WTC11 (cell line): ENCODE data around the gene JUND. TPM values are rescaled to one million over a fixed set of nuclear protein-coding genes. Genes with fewer than 3 reads are reported as not detected.

ENCODE experiments used
- ATAC-seq: fragments of 200-7000 bp; cut with Tn5 transposase; 2 replicates; pipeline ENCODE4 v1.10.0; 2021; ENCODE audit warnings: mild to moderate bottlenecking, moderate library complexity
- CTCF ChIA-PET: fragments of 300-600 bp; sonication (Branson Sonifier 250); formaldehyde crosslinking; loops from one replicate; lab custom pipeline; 2021; ENCODE audit warnings: antibody characterized with exemption; lab: Charles Lee
- POLR2A ChIA-PET: fragments of 350-600 bp; sonication (Branson Sonifier 250); formaldehyde crosslinking; loops from one replicate; lab custom pipeline; 2021; ENCODE audit warnings: antibody characterized with exemption; lab: Charles Lee
- DNase-seq: peaks from one replicate; pipeline ENCODE4 v3.0.0; 2021; ENCODE audit warnings: low spot score
- H3K27ac Mint-ChIP-seq: 2 replicates; pipeline ENCODE4 v1.8.0; 2021; ENCODE audit warnings: mixed read lengths
- H3K27me3 Mint-ChIP-seq: 2 replicates; pipeline ENCODE4 v1.8.0; 2021; ENCODE audit warnings: low read depth, mild to moderate bottlenecking, moderate library complexity, mixed read lengths
- H3K36me3 Mint-ChIP-seq: 2 replicates; pipeline ENCODE4 v1.8.0; 2021; ENCODE audit warnings: mixed read lengths
- H3K4me1 Mint-ChIP-seq: 2 replicates; pipeline ENCODE4 v1.8.0; 2022; ENCODE audit warnings: mixed read lengths
- H3K4me3 Mint-ChIP-seq: 2 replicates; pipeline ENCODE4 v1.8.0; 2021; ENCODE audit warnings: mild to moderate bottlenecking, moderate library complexity, mixed read lengths
- H3K9me3 Mint-ChIP-seq: 2 replicates; pipeline ENCODE4 v1.8.0; 2021; ENCODE audit warnings: mixed read lengths
- ARID4B ChIP-seq: sonication (generic); formaldehyde crosslinking; IDR thresholded peaks from 2 replicates; pipeline ENCODE4 v1.8.0; 2023; ENCODE audit warnings: missing genetic modification reagents, mild to moderate bottlenecking, borderline replicate concordance
- CREM ChIP-seq: sonication (generic); formaldehyde crosslinking; IDR thresholded peaks from 2 replicates; pipeline ENCODE4 v1.8.1; 2022; ENCODE audit warnings: mild to moderate bottlenecking, missing genetic modification reagents, moderate library complexity
- ERG ChIP-seq: fragments of 250-450 bp; sonication (Bioruptor Pico); IDR thresholded peaks from 2 replicates; pipeline ENCODE4 v1.8.0; 2021; ENCODE audit warnings: mild to moderate bottlenecking
- GABPB1 ChIP-seq: sonication (generic); formaldehyde crosslinking; IDR thresholded peaks from 2 replicates; pipeline ENCODE4 v1.8.1; 2023; ENCODE audit warnings: mild to moderate bottlenecking, missing genetic modification reagents
- HMGA2 ChIP-seq: fragments of 250-450 bp; sonication (Bioruptor Pico); IDR thresholded peaks from 2 replicates; pipeline ENCODE4 v1.4.0; 2021; ENCODE audit warnings: mild to moderate bottlenecking, moderate library complexity
- IRF1 ChIP-seq: sonication (generic); formaldehyde crosslinking; IDR thresholded peaks from 2 replicates; pipeline ENCODE4 v1.8.0; 2023; ENCODE audit warnings: missing genetic modification reagents
- JAZF1 ChIP-seq: fragments of 250-450 bp; sonication (Bioruptor Pico); IDR thresholded peaks from 2 replicates; pipeline ENCODE4 v1.9.0; 2021; ENCODE audit warnings: moderate library complexity, mild to moderate bottlenecking, inconsistent platforms
- MYBL2 ChIP-seq: sonication (generic); formaldehyde crosslinking; IDR thresholded peaks from 2 replicates; pipeline ENCODE4 v1.8.1; 2023; ENCODE audit warnings: mild to moderate bottlenecking, moderate library complexity, missing genetic modification reagents
- NFATC4 ChIP-seq: fragments of 250-450 bp; sonication (Bioruptor Pico); IDR thresholded peaks from 2 replicates; pipeline ENCODE4 v1.9.0; 2021; ENCODE audit warnings: mild to moderate bottlenecking
- NR1H2 ChIP-seq: sonication (generic); formaldehyde crosslinking; IDR thresholded peaks from 2 replicates; pipeline ENCODE4 v1.9.0; 2021; ENCODE audit warnings: mild to moderate bottlenecking, moderate library complexity, missing genetic modification reagents
- NR3C1 ChIP-seq: sonication (generic); formaldehyde crosslinking; conservative IDR thresholded peaks from 2 replicates; pipeline ENCODE4 v1.8.1; 2023; ENCODE audit warnings: low read depth, mild to moderate bottlenecking, missing genetic modification reagents
- RELA ChIP-seq: sonication (generic); formaldehyde crosslinking; IDR thresholded peaks from 2 replicates; pipeline ENCODE4 v1.8.1; 2022; ENCODE audit warnings: missing genetic modification reagents, mild to moderate bottlenecking, borderline replicate concordance
- SMAD4 ChIP-seq: sonication (generic); formaldehyde crosslinking; IDR thresholded peaks from 2 replicates; pipeline ENCODE4 v1.8.0; 2022; ENCODE audit warnings: mild to moderate bottlenecking, missing genetic modification reagents
- SP1 ChIP-seq: sonication (generic); formaldehyde crosslinking; conservative IDR thresholded peaks from 2 replicates; pipeline ENCODE4 v1.8.1; 2022; ENCODE audit warnings: missing genetic modification reagents
- TEAD4 ChIP-seq: sonication (generic); formaldehyde crosslinking; IDR thresholded peaks from 2 replicates; pipeline ENCODE4 v1.8.0; 2022; ENCODE audit warnings: mild to moderate bottlenecking, missing genetic modification reagents
- ZBTB43 ChIP-seq: sonication (generic); formaldehyde crosslinking; IDR thresholded peaks from 2 replicates; pipeline ENCODE4 v1.8.1; 2023; ENCODE audit warnings: mild to moderate bottlenecking, missing genetic modification reagents
- ZNF416 ChIP-seq: fragments of 250-450 bp; sonication (Bioruptor Pico); IDR thresholded peaks from 2 replicates; pipeline ENCODE4 v1.9.0; 2021; ENCODE audit warnings: mild to moderate bottlenecking, inconsistent platforms
- ZNF512 ChIP-seq: sonication (generic); formaldehyde crosslinking; IDR thresholded peaks from 2 replicates; pipeline ENCODE4 v1.8.1; 2022; ENCODE audit warnings: missing genetic modification reagents, borderline replicate concordance
- total RNA-seq: library from RNA; stranded (reverse); gene quantifications from 3 replicates; pipeline ENCODE4 v1.2.3, GENCODE V29; 2021
- TF ChIP-seq, protein P1 (sequence below): sonication (generic); formaldehyde crosslinking; IDR thresholded peaks from 2 replicates; pipeline ENCODE4 v1.8.0; 2023; ENCODE audit warnings: mild to moderate bottlenecking, missing genetic modification reagents
- TF ChIP-seq, protein P2 (sequence below): fragments of 250-450 bp; sonication (Bioruptor Pico); conservative IDR thresholded peaks from 2 replicates; pipeline ENCODE4 v1.9.0; 2021; ENCODE audit warnings: mild to moderate bottlenecking

Gene JUND
- total RNA-seq, 1 experiment from 2014 or later: 121 TPM

GRCh38 chr19:18310118-18310909 is 28.9 kb upstream of the JUND start:
- TF ChIP-seq NR3C1 (CRISPR knock-in tag) (no peak), SMAD4 (CRISPR knock-in tag) (no peak), SP1 (no peak), ARID4B (CRISPR knock-in tag) (no peak), JAZF1 (CRISPR knock-in tag) (no peak), ERG (CRISPR knock-in tag) (no peak), ZNF416 (no peak), HMGA2 (no peak), NFATC4 (CRISPR knock-in tag) (no peak), TEAD4 (CRISPR knock-in tag) (no peak), RELA (no peak), ZBTB43 (CRISPR knock-in tag) (no peak), MYBL2 (CRISPR knock-in tag) (no peak), ZNF512 (CRISPR knock-in tag) (no peak), IRF1 (CRISPR knock-in tag) (no peak), CREM (CRISPR knock-in tag) (no peak), GABPB1 (CRISPR knock-in tag) (no peak), NR1H2 (no peak)
- TF ChIP-seq, protein P1, sequence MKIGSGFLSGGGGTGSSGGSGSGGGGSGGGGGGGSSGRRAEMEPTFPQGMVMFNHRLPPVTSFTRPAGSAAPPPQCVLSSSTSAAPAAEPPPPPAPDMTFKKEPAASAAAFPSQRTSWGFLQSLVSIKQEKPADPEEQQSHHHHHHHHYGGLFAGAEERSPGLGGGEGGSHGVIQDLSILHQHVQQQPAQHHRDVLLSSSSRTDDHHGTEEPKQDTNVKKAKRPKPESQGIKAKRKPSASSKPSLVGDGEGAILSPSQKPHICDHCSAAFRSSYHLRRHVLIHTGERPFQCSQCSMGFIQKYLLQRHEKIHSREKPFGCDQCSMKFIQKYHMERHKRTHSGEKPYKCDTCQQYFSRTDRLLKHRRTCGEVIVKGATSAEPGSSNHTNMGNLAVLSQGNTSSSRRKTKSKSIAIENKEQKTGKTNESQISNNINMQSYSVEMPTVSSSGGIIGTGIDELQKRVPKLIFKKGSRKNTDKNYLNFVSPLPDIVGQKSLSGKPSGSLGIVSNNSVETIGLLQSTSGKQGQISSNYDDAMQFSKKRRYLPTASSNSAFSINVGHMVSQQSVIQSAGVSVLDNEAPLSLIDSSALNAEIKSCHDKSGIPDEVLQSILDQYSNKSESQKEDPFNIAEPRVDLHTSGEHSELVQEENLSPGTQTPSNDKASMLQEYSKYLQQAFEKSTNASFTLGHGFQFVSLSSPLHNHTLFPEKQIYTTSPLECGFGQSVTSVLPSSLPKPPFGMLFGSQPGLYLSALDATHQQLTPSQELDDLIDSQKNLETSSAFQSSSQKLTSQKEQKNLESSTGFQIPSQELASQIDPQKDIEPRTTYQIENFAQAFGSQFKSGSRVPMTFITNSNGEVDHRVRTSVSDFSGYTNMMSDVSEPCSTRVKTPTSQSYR (CRISPR knock-in tag): no peak
- TF ChIP-seq, protein P2, sequence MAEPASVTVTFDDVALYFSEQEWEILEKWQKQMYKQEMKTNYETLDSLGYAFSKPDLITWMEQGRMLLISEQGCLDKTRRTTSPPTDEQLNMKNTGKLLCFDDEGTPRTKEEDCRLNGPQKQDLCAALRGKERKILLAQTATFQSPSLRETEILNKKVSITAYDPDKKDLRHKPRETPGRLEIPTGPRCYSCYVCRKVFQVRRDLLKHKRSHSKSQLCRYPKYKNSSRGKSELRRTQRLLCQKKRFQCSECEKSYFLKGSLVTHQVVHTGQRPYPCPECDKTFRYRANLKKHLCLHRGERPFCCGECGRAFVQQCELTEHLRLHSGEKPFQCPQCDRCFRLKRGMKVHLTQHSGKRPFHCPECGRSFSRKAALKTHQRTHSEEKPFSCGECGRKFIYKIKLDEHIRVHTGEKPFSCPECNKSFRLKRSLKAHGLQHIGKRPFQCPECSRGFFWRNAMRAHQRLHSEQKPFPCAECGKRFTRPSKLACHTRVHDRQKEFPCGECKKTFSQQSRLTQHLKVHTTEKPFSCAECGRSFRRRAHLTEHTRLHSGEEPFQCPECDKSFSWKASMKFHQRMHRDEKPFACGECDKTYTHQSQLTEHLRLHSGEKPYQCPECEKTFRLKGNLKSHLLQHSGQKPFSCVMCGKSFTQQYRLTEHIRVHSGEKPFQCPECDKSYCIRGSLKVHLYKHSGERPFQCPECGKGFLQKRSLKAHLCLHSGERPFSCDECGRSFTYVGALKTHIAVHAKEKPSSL (CRISPR knock-in tag): no peak
- peaks cover 19% of the 10 kb centered on the region for H3K4me1 Mint-ChIP-seq
- POLR2A ChIA-PET: no interaction called here
- H3K36me3 Mint-ChIP-seq: peaks cover 39% of the 10 kb centered on the region
- no peak for ATAC-seq
- H3K4me3 Mint-ChIP-seq: no peak overlapping the region
- no peak overlapping the region for H3K27ac Mint-ChIP-seq
- H3K9me3 Mint-ChIP-seq: no peaks in the 10 kb centered on the region
- no peaks in the 10 kb centered on the region for H3K27me3 Mint-ChIP-seq
- CTCF ChIA-PET: interaction anchor here (1.1 kb wide), 1 partner anchor 18 kb away, joined by 3 read pairs; no protein-coding TSS in a partner anchor
- no peak for DNase-seq
